AG09309 (cell line): Measurements from ENCODE around the gene RRP15.
A peak's percentile ranks its signal among the peaks of the same experiment; 100 is the strongest.

ENCODE experiments used
- DNase-seq: peaks from one replicate; pipeline ENCODE4 v3.0.0-alpha.2; 2010; ENCODE audit warnings: low read depth
- H3K4me3 ChIP-seq: 2 replicates; pipeline ENCODE4 v1.5.1; 2011; ENCODE audit warnings: mild to moderate bottlenecking, low read depth, low read length, moderate library complexity; ENCODE audit not compliant: control insufficient read depth
- CTCF ChIP-seq: IDR thresholded peaks from 2 replicates; pipeline ENCODE4 v1.5.1; 2011; ENCODE audit warnings: mild to moderate bottlenecking, low read depth, low read length, inconsistent platforms; ENCODE audit not compliant: insufficient read depth, control insufficient read depth; ENCODE audit errors: missing control alignments

The RRP15 gene

GRCh38 chr1:218284917-218285635 is at the start of gene RRP15:
RRP15 (plus strand) TSS chr1:218285293; CDS start chr1:218285317, 24 bp downstream.
- TF ChIP-seq CTCF, result no peak
- DNase-seq, result peak; percentile 54
- peak within 1 kb of the TSS; percentile 98 for H3K4me3 ChIP-seq

- no peak for TF ChIP-seq CTCF
Measured at GRCh38 chr1:218242171-218242570, 42.9 kb upstream of the RRP15 start.

GRCh38 chr1:218247339-218247738 is 37.8 kb upstream of the RRP15 start:
- DNase-seq, result no peak
- no peak for TF ChIP-seq CTCF
- no peak overlapping the region for H3K4me3 ChIP-seq

More at GRCh38 chr1:218242171-218242570, 42.9 kb upstream of the RRP15 start:
- no peak for DNase-seq
- H3K4me3 ChIP-seq, result no peak overlapping the region

GRCh38 chr1:218249338-218250140 is 35.6 kb upstream of the RRP15 start:
- no peak for DNase-seq
- H3K4me3 ChIP-seq, result no peak overlapping the region
- TF ChIP-seq CTCF, result no peak

GRCh38 chr1:218250492-218250891 is 34.6 kb upstream of the RRP15 start:
- TF ChIP-seq CTCF, result no peak
- H3K4me3 ChIP-seq, result no peak overlapping the region
- DNase-seq, result no peak

GRCh38 chr1:218254296-218254946 is 30.7 kb upstream of the RRP15 start:
- DNase-seq, result no peak
- TF ChIP-seq CTCF, result no peak

More at GRCh38 chr1:218254296-218254946, 30.7 kb upstream of the RRP15 start:
- H3K4me3 ChIP-seq, result no peak overlapping the region
